RWPE2 (cell line): ENCODE results near the gene MORN1.

Experiments
- ATAC-seq: fragments of 200-7000 bp; cut with Tn5 transposase; 3 replicates; pipeline ENCODE4 v1.9.1; 2021; ENCODE audit warnings: low read depth
- DNase-seq: peaks from one replicate; pipeline ENCODE4 v3.0.0-alpha.2; 2020; ENCODE audit warnings: low spot score
- H3K27ac ChIP-seq: fragments of 450-650 bp; 2 replicates; pipeline ENCODE4 v1.5.1; 2017; ENCODE audit warnings: mild to moderate bottlenecking; ENCODE audit not compliant: poor library complexity, severe bottlenecking
- H3K27me3 ChIP-seq: fragments of 250-450 bp; sonication (Bioruptor Pico); 2 replicates; pipeline ENCODE4 v1.5.1; 2021; ENCODE audit warnings: mild to moderate bottlenecking, moderate library complexity; ENCODE audit not compliant: insufficient read depth, poor library complexity, severe bottlenecking
- H3K36me3 ChIP-seq: fragments of 250-450 bp; sonication (Bioruptor Pico); 2 replicates; pipeline ENCODE4 v1.5.1; 2020; ENCODE audit warnings: low read depth, mild to moderate bottlenecking, moderate library complexity
- H3K4me1 ChIP-seq: fragments of 250-450 bp; sonication (Bioruptor Pico); 2 replicates; pipeline ENCODE4 v1.5.1; 2021; ENCODE audit warnings: mild to moderate bottlenecking, moderate library complexity; ENCODE audit not compliant: insufficient read depth, poor library complexity, severe bottlenecking
- H3K4me3 ChIP-seq: fragments of 250-450 bp; sonication (Bioruptor Pico); 2 replicates; pipeline ENCODE4 v1.5.1; 2021; ENCODE audit warnings: mild to moderate bottlenecking, moderate library complexity; ENCODE audit not compliant: severe bottlenecking
- H3K9me3 ChIP-seq: fragments of 250-450 bp; sonication (Bioruptor Pico); 2 replicates; pipeline ENCODE4 v1.5.1; 2021; ENCODE audit warnings: mild to moderate bottlenecking, moderate library complexity; ENCODE audit not compliant: severe bottlenecking
- TF ChIP-seq, protein P1 (sequence below): fragments of 450-650 bp; IDR thresholded peaks from one replicate; pipeline ENCODE4 v1.5.1; 2017; ENCODE audit warnings: mild to moderate bottlenecking, moderate library complexity; ENCODE audit not compliant: poor library complexity, severe bottlenecking

Gene MORN1

GRCh38 chr1:2307972-2308371 is 83.4 kb downstream of the MORN1 start:
- no peak for ATAC-seq
- DNase-seq = no peak
- TF ChIP-seq, protein P1, sequence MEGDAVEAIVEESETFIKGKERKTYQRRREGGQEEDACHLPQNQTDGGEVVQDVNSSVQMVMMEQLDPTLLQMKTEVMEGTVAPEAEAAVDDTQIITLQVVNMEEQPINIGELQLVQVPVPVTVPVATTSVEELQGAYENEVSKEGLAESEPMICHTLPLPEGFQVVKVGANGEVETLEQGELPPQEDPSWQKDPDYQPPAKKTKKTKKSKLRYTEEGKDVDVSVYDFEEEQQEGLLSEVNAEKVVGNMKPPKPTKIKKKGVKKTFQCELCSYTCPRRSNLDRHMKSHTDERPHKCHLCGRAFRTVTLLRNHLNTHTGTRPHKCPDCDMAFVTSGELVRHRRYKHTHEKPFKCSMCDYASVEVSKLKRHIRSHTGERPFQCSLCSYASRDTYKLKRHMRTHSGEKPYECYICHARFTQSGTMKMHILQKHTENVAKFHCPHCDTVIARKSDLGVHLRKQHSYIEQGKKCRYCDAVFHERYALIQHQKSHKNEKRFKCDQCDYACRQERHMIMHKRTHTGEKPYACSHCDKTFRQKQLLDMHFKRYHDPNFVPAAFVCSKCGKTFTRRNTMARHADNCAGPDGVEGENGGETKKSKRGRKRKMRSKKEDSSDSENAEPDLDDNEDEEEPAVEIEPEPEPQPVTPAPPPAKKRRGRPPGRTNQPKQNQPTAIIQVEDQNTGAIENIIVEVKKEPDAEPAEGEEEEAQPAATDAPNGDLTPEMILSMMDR = no peak
- no peaks in the 10 kb centered on the region for H3K9me3 ChIP-seq
- no peak overlapping the region for H3K4me3 ChIP-seq
- no peak overlapping the region for H3K27ac ChIP-seq
- no peaks in the 10 kb centered on the region for H3K4me1 ChIP-seq
- peaks cover 47% of the 10 kb centered on the region for H3K36me3 ChIP-seq
- H3K27me3 ChIP-seq = no peaks in the 10 kb centered on the region

DNA sequence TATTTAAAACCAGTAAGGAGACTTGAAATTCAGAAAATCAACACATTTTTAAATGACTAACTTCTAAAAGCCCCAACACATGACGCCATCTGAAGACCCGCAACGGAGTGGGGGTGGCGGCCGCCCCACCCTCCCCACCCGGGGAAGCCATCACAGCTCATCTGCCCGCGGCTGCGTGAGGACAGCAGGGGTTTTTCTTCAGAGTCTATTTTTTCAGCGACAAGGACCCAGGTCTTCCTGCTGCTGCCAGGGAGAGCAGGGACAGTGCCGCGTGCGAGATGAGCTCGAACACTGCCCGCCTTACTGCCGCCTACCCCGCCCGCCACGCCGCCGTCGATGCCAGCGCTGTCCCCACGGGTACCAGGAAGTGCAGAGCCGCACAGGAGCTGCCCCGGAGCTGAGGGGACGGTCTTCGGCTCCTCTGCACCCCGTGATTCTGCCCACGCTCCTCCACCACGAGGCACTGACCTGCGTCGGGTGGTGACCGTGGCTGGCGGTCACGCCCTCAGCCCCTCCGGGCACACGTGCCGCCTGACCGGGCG is 84.2 kb downstream of the MORN1 start:
- H3K27ac ChIP-seq = no peak overlapping the region
- peaks cover 47% of the 10 kb centered on the region for H3K36me3 ChIP-seq
- no peak for ATAC-seq
- H3K9me3 ChIP-seq = no peaks in the 10 kb centered on the region
- H3K27me3 ChIP-seq = no peaks in the 10 kb centered on the region
- TF ChIP-seq, protein P1 = no peak
- H3K4me1 ChIP-seq = no peaks in the 10 kb centered on the region
- H3K4me3 ChIP-seq = no peak overlapping the region
- no peak for DNase-seq

DNA sequence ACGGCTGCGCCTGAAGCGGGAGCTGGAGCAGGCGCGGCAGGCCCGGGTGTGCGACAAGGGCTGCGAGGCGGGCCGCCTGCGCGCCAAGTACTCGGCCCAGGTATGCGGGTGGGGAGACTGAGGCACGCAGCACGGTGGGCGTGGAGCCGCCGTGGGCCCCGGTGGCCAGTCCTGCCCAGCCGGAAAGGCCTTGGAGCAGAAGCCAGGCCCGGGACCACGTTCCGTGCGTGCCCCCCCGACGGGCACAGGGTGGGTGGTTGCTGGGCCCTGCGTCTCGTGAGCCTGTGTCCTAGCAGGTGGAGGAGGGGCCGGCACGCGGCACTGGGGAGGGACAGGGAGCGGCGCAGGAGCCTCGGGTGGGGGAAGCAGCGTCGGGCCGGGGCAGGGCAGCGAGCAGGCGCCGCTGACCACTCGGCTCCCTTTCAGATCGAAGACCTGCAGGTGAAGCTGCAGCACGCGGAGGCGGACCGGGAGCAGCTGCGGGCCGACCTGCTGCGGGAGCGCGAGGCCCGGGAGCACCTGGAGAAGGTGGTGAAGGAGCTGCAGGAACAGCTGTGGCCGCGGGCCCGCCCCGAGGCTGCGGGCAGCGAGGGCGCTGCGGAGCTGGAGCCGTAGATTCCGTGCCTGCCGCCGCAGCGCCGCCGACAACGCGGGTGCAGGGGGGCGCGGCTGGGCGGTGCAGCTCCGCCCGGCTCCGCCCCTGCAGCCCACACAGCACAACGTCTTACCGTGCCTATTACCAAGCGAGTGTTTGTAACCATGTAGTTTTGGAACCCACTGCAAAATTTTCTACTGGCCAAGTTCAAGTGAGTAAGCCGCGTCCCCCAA is 85.0 kb downstream of the MORN1 start:
- Histone ChIP-seq H3K4me3 (no peak overlapping the region), H3K9me3 (no peaks in the 10 kb centered on the region), H3K27me3 (no peaks in the 10 kb centered on the region), H3K4me1 (no peaks in the 10 kb centered on the region), H3K36me3 (peaks cover 47% of the 10 kb centered on the region), H3K27ac (no peak overlapping the region)
- ATAC-seq (no peak), DNase-seq (no peak)
- TF ChIP-seq, protein P1 = no peak

DNA sequence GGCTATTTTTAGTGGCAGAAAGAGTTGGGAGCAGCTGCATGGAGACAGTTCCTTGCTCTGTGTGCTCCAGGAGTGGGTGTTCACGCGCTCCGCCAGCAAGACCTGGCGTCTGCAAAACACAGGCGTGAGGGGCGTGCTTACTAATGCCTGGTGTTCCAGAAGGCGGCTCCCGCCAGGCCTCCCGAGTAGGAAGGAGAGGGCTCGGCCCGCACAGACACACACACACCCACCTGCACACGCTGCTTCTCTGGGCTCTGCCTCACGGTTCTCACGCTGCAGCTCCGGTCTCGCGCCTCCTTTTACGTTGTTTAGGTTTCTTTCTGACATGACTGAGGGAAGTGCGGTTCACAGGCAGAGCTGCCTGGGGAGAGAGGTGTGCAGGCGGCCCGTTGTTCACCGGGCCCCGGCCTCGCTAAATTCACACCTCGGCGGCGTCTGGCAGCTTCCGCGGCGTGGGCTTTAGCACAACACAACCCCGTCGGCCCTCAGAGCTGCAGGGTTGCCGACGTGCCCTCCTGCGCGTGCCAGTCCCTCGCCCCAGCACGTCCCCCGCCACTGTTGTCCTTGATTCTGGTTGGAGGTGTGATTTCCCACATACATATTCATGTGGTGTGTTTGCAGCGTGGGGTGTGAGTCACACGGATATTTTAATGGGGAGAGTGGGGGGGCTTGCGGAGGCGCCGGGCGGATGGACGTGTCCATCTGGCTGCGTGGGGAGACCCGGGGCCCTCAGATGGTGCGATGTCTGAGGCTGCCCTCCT is 86.3 kb downstream of the MORN1 start:
- Histone ChIP-seq H3K27me3 (no peaks in the 10 kb centered on the region), H3K36me3 (peaks cover 47% of the 10 kb centered on the region), H3K4me3 (no peak overlapping the region), H3K9me3 (no peaks in the 10 kb centered on the region), H3K27ac (no peak overlapping the region), H3K4me1 (no peaks in the 10 kb centered on the region)
- TF ChIP-seq, protein P1 = no peak
- no peak for DNase-seq
- ATAC-seq = no peak
